HepG2 (cell line): ENCODE data around the gene VPS25. TPM values are rescaled to one million over a fixed set of nuclear protein-coding genes. Genes with fewer than 3 reads are reported as not detected.

Experiments
- ATAC-seq: fragments of 200-7000 bp; cut with Tn5 transposase; 3 replicates; pipeline ENCODE4 v1.9.1; 2020; ENCODE audit warnings: mild to moderate bottlenecking, moderate library complexity
- BruUV-seq: library from RNA; stranded (reverse); fragments of 400-500 nt; replicated peaks from 2 replicates; lab custom pipeline; 2021; lab: Mats Ljungman, UMichigan
- CTCF ChIA-PET: fragments of 300-600 bp; formaldehyde crosslinking; extraction: SDS; loops from one replicate; lab custom pipeline; 2021; ENCODE audit warnings: low total read pairs, inconsistent platforms, low intra/inter-chr PET ratio; lab: Yijun Ruan, JAX
- POLR2A ChIA-PET: fragments of 350-600 bp; sonication (Branson Sonifier 250); formaldehyde crosslinking; loops from one replicate; lab custom pipeline; 2020; ENCODE audit warnings: antibody characterized with exemption, inconsistent platforms; lab: Yijun Ruan, JAX
- DNase-seq: peaks from one replicate; pipeline ENCODE4 v3.0.0-alpha.2; 2015; ENCODE audit warnings: low spot score
- FAIRE-seq: peaks from 3 replicates; lab custom pipeline; 2011; peaks lifted over from hg19 to GRCh38; lab: Jason Lieb, UNC
- H2AFZ ChIP-seq: one replicate; pipeline ENCODE4 v1.6.1; 2011; ENCODE audit warnings: low read length, inconsistent platforms
- H3K27ac ChIP-seq: fragments of 300-600 bp; 3 replicates; pipeline ENCODE4 v1.8.0; 2011; ENCODE audit warnings: mixed run types, mild to moderate bottlenecking, mixed read lengths, low read length, inconsistent platforms; ENCODE audit not compliant: insufficient read depth; ENCODE audit errors: extremely low read length
- H3K27me3 ChIP-seq, 2 experiments: fragments of 200-600 bp in 1 of 2; 2 replicates in 1 of 2; 3 replicates in 1 of 2; pipeline versions ENCODE4 v1.6.0 to v1.8.0; 2011; ENCODE audit warnings: low read length in 2 of 2, mild to moderate bottlenecking in 2 of 2, moderate library complexity in 2 of 2, inconsistent platforms in 1 of 2; ENCODE audit not compliant: insufficient read depth in 2 of 2, control insufficient read depth in 1 of 2
- H3K36me3 ChIP-seq, 2 experiments: fragments of 200-600 bp in 1 of 2; replicated peaks in 1 of 2; 2 replicates in 1 of 2; 3 replicates in 1 of 2; pipeline versions ENCODE4 v1.5.1 to v1.8.0; 2011; ENCODE audit warnings: low read length in 2 of 2, inconsistent platforms in 1 of 2; ENCODE audit not compliant: insufficient read depth in 2 of 2, control insufficient read depth in 1 of 2
- H3K4me1 ChIP-seq: 2 replicates; pipeline ENCODE4 v1.5.1; 2012; ENCODE audit warnings: low read length, inconsistent platforms; ENCODE audit not compliant: insufficient read depth
- H3K4me2 ChIP-seq: 2 replicates; pipeline ENCODE4 v1.6.0; 2011; ENCODE audit warnings: low read depth, low read length, inconsistent platforms
- H3K4me3 ChIP-seq, 3 experiments: fragments of 200-600 bp in 1 of 3; sonication (generic), shearing (Covaris generic) in 1 of 3; replicated peaks in 1 of 3; 2 replicates each; pipeline ENCODE4 v1.5.1; 2011 to 2016; ENCODE audit warnings: low read length in 3 of 3, inconsistent platforms in 2 of 3, low read depth in 2 of 3, mild to moderate bottlenecking in 2 of 3, control low read depth in 1 of 3, mixed read lengths in 1 of 3; ENCODE audit not compliant: insufficient read depth in 1 of 3
- H3K79me2 ChIP-seq: one replicate; pipeline ENCODE4 v1.6.1; 2011; ENCODE audit warnings: low read length, inconsistent platforms; ENCODE audit not compliant: insufficient read depth
- H3K9ac ChIP-seq: 2 replicates; pipeline ENCODE4 v1.6.0; 2011; ENCODE audit warnings: mild to moderate bottlenecking, low read depth, low read length, inconsistent platforms; ENCODE audit not compliant: insufficient read depth
- H3K9me3 ChIP-seq: 2 replicates; pipeline ENCODE4 v1.5.1; 2012; ENCODE audit warnings: mild to moderate bottlenecking, low read length
- H4K20me1 ChIP-seq: 2 replicates; pipeline ENCODE4 v1.6.0; 2011; ENCODE audit warnings: inconsistent platforms, mild to moderate bottlenecking, low read length, moderate library complexity; ENCODE audit not compliant: insufficient read depth
- EHMT2 ChIP-seq: fragments of 200-600 bp; sonication (generic); IDR thresholded peaks from 2 replicates; pipeline ENCODE4 v1.7.0; 2017; ENCODE audit warnings: antibody characterized with exemption, low read depth, low read length, borderline replicate concordance
- ELF3 ChIP-seq: IDR thresholded peaks from 2 replicates; pipeline ENCODE4 v1.6.1; 2016; ENCODE audit warnings: missing genetic modification reagents, missing compliant biosample characterization
- GLMP ChIP-seq: sonication (generic); formaldehyde crosslinking; IDR thresholded peaks from 2 replicates; pipeline ENCODE4 v1.9.0; 2021; ENCODE audit warnings: missing genetic modification reagents, mild to moderate bottlenecking, borderline replicate concordance
- GZF1 ChIP-seq: sonication (generic); formaldehyde crosslinking; IDR thresholded peaks from 2 replicates; pipeline ENCODE4 v1.5.1; 2020; ENCODE audit warnings: mild to moderate bottlenecking, missing genetic modification reagents
- KDM5B ChIP-seq: sonication (generic); formaldehyde crosslinking; IDR thresholded peaks from 2 replicates; pipeline ENCODE4 v1.4.0; 2020; ENCODE audit warnings: missing genetic modification reagents, mild to moderate bottlenecking, borderline replicate concordance
- NR3C1 ChIP-seq: sonication (generic); formaldehyde crosslinking; IDR thresholded peaks from 2 replicates; pipeline ENCODE4 v1.4.0; 2020; ENCODE audit warnings: missing genetic modification reagents
- PITX1 ChIP-seq: sonication (generic); formaldehyde crosslinking; IDR thresholded peaks from 2 replicates; pipeline ENCODE4 v1.5.1; 2020; ENCODE audit warnings: mild to moderate bottlenecking, missing genetic modification reagents
- RORA ChIP-seq: sonication (generic); formaldehyde crosslinking; IDR thresholded peaks from 2 replicates; pipeline ENCODE4 v1.5.0; 2020; ENCODE audit warnings: mild to moderate bottlenecking, missing genetic modification reagents, moderate library complexity
- SETDB1 ChIP-seq: sonication (generic); formaldehyde crosslinking; IDR thresholded peaks from 2 replicates; pipeline ENCODE4 v1.5.1; 2020; ENCODE audit warnings: missing genetic modification reagents, mild to moderate bottlenecking, borderline replicate concordance
- SIN3A ChIP-seq: IDR thresholded peaks from 2 replicates; pipeline ENCODE4 v1.6.1; 2011; ENCODE audit warnings: low read depth, mild to moderate bottlenecking, control low read depth, low read length, borderline replicate concordance
- U2AF1 ChIP-seq: fragments of 200-400 bp; formaldehyde crosslinking; optimal IDR thresholded peaks from 2 replicates; pipeline ENCODE3; 2017; ENCODE audit warnings: mild to moderate bottlenecking, low read depth, low read length
- ZKSCAN5 ChIP-seq: sonication (generic); formaldehyde crosslinking; IDR thresholded peaks from 2 replicates; pipeline ENCODE4 v1.5.1; 2020; ENCODE audit warnings: mild to moderate bottlenecking, missing genetic modification reagents
- ZNF280D ChIP-seq: sonication (generic); formaldehyde crosslinking; IDR thresholded peaks from 2 replicates; pipeline ENCODE4 v1.5.1; 2020; ENCODE audit warnings: mild to moderate bottlenecking, missing genetic modification reagents
- ZNF614 ChIP-seq: IDR thresholded peaks from 2 replicates; pipeline ENCODE4 v1.6.1; 2018; ENCODE audit warnings: missing biosample characterization, missing genetic modification reagents, inconsistent platforms, borderline replicate concordance
- WGBS: methylation state at CpG from one replicate; pipeline ENCODE4 v1.1.6; 2017; ENCODE audit warnings: low lambda C conversion rate; 5-methylcytosine and 5-hydroxymethylcytosine counted together
- in situ Hi-C: cut with HindIII; loops from 2 replicates; pipeline ENCODE4 v1.10.0; 2017; ENCODE audit warnings: low pct_unique_long_range_greater_than_20kb; ENCODE audit not compliant: extremely low pct_ligation_motif_present
- intact Hi-C: fragments of 100-400 bp; cut with micrococcal nuclease; formaldehyde crosslinking; loops from one replicate; pipeline ENCODE4 v1.10.0; 2022; ENCODE audit not compliant: unreplicated experiment
- polyA plus RNA-seq, 8 experiments: library from polyadenylated mRNA; depleted of rRNA in 3 of 8; stranded (reverse) in 7 of 8; unstranded in 1 of 8; fragments of >200 nt; fragmentation: Illumina TruSeq in 4 of 8; extraction: Trizol in 4 of 8; gene quantifications; 2 replicates each; pipeline versions ENCODE4 v1.2.1 to v1.2.3, GENCODE V29; 2011 to 2016; ENCODE audit warnings: low read depth in 4 of 8, missing spikeins in 1 of 8, mixed read lengths in 1 of 8; ENCODE audit not compliant: insufficient read depth in 1 of 8
- total RNA-seq, 5 experiments: library from RNA; depleted of rRNA; stranded (reverse); fragments of >200 nt; fragmentation: Illumina TruSeq; extraction: Trizol; gene quantifications; 2 replicates each; pipeline ENCODE4 v1.2.3, GENCODE V29; 2016; ENCODE audit warnings: low read depth in 1 of 5
- TF ChIP-seq, protein P1 (sequence below): sonication (generic); IDR thresholded peaks from 2 replicates; pipeline ENCODE4 v1.6.1; 2016; ENCODE audit warnings: low read depth, borderline replicate concordance
- TF ChIP-seq, protein P2 (sequence below): sonication (generic); formaldehyde crosslinking; IDR thresholded peaks from 2 replicates; pipeline ENCODE4 v1.4.0; 2020; ENCODE audit warnings: low read depth, mild to moderate bottlenecking, missing genetic modification reagents

The VPS25 gene
- total and polyA plus RNA-seq, 2 of the 13 experiments (the other 11 are each of a cell fraction or from before 2014, with no cell fraction given): 161 to 249 TPM

- POLR2A ChIA-PET: interaction anchor here (0.6 to 12.5 kb wide), 31 partner anchors 9 to 517 kb away, joined by 3 to 278 read pairs (median 5); partner anchors contain the start of genes BECN1, PLEKHH3, PSMC3IP and PSME3
- DNase-seq: peak; percentile 88
- Histone ChIP-seq H3K9me3 (no peaks in the 10 kb centered on the region), H4K20me1 (no peaks in the 10 kb centered on the region), H3K27me3 (no peaks in the 10 kb centered on the region; a peak in 2 of 5 replicates), H3K4me1 (peaks cover 58% of the 10 kb centered on the region), H3K36me3 (peaks cover 0 to 2% of the 10 kb centered on the region in 2 experiments; a peak in 3 of 5 replicates), H3K4me3 (peak within 1 kb of the TSS; percentile 88 to 94 (median 94)), H3K79me2 (peaks cover 19% of the 10 kb centered on the region), H3K4me2 (peak within 1 kb of the TSS; percentile 100), H3K9ac (peak within 1 kb of the TSS; percentile 94), H2AFZ (peak within 1 kb of the TSS; percentile 13), H3K27ac (peak within 1 kb of the TSS; percentile 88)
- intact Hi-C loops: loop anchor here (2.0 kb wide), 1 partner anchor 26 kb away; the partner anchor contains the start of gene BECN1
- in situ Hi-C loops: no loop called here
- FAIRE-seq: peak; percentile 28
- ATAC-seq: peak; percentile 89
- CTCF ChIA-PET: no interaction called here
- BruUV-seq: no TSS peak
- 35% methylated on average over 51 of the region's 66 CpGs for WGBS
- TF ChIP-seq, protein P1, sequence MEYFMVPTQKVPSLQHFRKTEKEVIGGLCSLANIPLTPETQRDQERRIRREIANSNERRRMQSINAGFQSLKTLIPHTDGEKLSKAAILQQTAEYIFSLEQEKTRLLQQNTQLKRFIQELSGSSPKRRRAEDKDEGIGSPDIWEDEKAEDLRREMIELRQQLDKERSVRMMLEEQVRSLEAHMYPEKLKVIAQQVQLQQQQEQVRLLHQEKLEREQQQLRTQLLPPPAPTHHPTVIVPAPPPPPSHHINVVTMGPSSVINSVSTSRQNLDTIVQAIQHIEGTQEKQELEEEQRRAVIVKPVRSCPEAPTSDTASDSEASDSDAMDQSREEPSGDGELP: peak; percentile 38; the same call in 1 of the 2 replicates
- TF ChIP-seq SIN3A (peak; percentile 88; the same call in 1 of the 2 replicates), EHMT2 (no peak), SETDB1 (no peak; the same call in 1 of the 2 replicates), GLMP (CRISPR knock-in tag) (no peak), PITX1 (CRISPR knock-in tag) (peak; percentile 79), GZF1 (no peak), ZNF280D (CRISPR knock-in tag) (peak; percentile 98), RORA (CRISPR knock-in tag) (no peak), ZNF614 (CRISPR knock-in tag) (no peak; the same call in 1 of the 2 replicates), KDM5B (CRISPR knock-in tag) (peak; percentile 89), ZKSCAN5 (CRISPR knock-in tag) (peak; percentile 80), ELF3 (CRISPR knock-in tag) (peak; percentile 83), NR3C1 (no peak), U2AF1 (no peak)
- TF ChIP-seq, protein P2, sequence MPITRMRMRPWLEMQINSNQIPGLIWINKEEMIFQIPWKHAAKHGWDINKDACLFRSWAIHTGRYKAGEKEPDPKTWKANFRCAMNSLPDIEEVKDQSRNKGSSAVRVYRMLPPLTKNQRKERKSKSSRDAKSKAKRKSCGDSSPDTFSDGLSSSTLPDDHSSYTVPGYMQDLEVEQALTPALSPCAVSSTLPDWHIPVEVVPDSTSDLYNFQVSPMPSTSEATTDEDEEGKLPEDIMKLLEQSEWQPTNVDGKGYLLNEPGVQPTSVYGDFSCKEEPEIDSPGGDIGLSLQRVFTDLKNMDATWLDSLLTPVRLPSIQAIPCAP (CRISPR knock-in tag): no peak
Observed at GRCh38 chr17:42798383-42799380, 25.4 kb downstream of the VPS25 start, which contains the start of the genes CNTD1 and COA3. TSS of gene CNTD1 (plus strand) at chr17:42798861. CDS start at chr17:42799068, 207 bp downstream. TSS of gene COA3 (minus strand) at chr17:42798704. CDS start at chr17:42798681, 23 bp downstream.
